Measurements from ENCODE around the gene GPBAR1. TPM values are rescaled to one million over a fixed set of nuclear protein-coding genes. Genes with fewer than 3 reads are reported as not detected.

The GPBAR1 gene
- total RNA-seq, 1 experiment from 2014 or later: 0.20 TPM

DNA sequence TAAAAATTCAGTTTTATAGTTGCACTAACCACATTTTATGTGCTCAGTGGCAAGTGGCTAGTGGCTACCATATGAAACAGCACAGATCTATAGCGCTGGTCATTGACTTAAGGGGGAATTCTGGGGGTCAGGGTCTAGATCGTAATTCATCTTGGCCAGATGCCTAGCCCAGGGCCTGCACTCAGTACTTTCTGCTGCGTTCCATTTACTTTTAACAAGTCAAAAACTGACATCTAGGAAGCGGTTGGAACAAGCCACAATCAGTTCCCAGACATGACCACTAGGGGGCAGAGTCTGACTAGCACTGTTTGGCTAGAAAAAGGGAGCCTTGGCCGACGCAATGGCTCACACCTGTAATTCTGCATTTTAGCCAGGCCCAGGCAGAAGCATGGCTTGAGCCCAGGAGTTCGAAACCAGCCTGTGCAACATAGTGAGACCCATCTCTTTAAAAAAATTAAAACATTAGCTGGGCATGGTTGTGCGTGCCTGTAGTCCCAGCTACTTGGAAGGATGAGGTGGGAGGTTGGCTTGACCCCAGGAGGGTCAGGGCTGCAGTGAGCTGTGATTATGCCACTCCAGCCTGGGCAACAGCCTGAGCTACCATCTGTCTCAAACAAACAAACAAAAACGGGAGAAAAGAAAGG is 40.5 kb downstream of the GPBAR1 start (continued):
- no peak for TF ChIP-seq AFF4 (CRISPR knock-in tag; IDR thresholded peaks at IDR 0.05; ENCODE audit: borderline replicate concordance)
- TF ChIP-seq NFYB (CRISPR knock-in tag; conservative IDR thresholded peaks at IDR 0.05; ENCODE audit: low read depth): no peak
- TF ChIP-seq, protein P1, sequence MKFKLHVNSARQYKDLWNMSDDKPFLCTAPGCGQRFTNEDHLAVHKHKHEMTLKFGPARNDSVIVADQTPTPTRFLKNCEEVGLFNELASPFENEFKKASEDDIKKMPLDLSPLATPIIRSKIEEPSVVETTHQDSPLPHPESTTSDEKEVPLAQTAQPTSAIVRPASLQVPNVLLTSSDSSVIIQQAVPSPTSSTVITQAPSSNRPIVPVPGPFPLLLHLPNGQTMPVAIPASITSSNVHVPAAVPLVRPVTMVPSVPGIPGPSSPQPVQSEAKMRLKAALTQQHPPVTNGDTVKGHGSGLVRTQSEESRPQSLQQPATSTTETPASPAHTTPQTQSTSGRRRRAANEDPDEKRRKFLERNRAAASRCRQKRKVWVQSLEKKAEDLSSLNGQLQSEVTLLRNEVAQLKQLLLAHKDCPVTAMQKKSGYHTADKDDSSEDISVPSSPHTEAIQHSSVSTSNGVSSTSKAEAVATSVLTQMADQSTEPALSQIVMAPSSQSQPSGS (CRISPR knock-in tag; IDR thresholded peaks at IDR 0.05; ENCODE audit: borderline replicate concordance, low read depth): no peak
- 0 out of 2 replicates have a peak, but pooled peaks have one; percentile 54 for TF ChIP-seq ZNF232 (CRISPR knock-in tag; IDR thresholded peaks at IDR 0.05)

GRCh38 chr2:218305383-218305782 is 44.6 kb downstream of the GPBAR1 start:
- TF ChIP-seq, protein P1 (CRISPR knock-in tag; IDR thresholded peaks at IDR 0.05; ENCODE audit: borderline replicate concordance, low read depth): no peak
- no peak for TF ChIP-seq RORB (CRISPR knock-in tag; IDR thresholded peaks at IDR 0.05)
- no peak for TF ChIP-seq ZNF416 (CRISPR knock-in tag; IDR thresholded peaks at IDR 0.05)
- H3K4me3 Mint-ChIP-seq: no peak overlapping the region
- no peaks in the 10 kb centered on the region for H3K27me3 Mint-ChIP-seq (ENCODE audit: low read depth)
- peaks cover 3% of the 10 kb centered on the region for H3K9me3 Mint-ChIP-seq
- ChIA-PET CTCF (interaction anchor here (1.7 kb wide), 1 partner anchor 51 kb away, joined by 12 read pairs; the partner anchor contains the start of gene CATIP), POLR2A (no interaction called here)
- ATAC-seq (no peak), DNase-seq (ENCODE audit: low spot score) (no peak)
- no peaks in the 10 kb centered on the region for H3K4me1 Mint-ChIP-seq
- H3K27ac Mint-ChIP-seq: no peak overlapping the region
- H3K36me3 Mint-ChIP-seq: no peaks in the 10 kb centered on the region

- no peak for ATAC-seq
- Mint-ChIP-seq H3K4me1 (no peaks in the 10 kb centered on the region), H3K27ac (no peak overlapping the region), H3K9me3 (peaks cover 3% of the 10 kb centered on the region), H3K27me3 (ENCODE audit: low read depth) (no peaks in the 10 kb centered on the region), H3K36me3 (no peaks in the 10 kb centered on the region), H3K4me3 (no peak overlapping the region)
- TF ChIP-seq GABPB1 (CRISPR knock-in tag; IDR thresholded peaks at IDR 0.05) (peak; percentile 87), ATF1 (CRISPR knock-in tag; IDR thresholded peaks at IDR 0.05) (no peak)
- no peak for DNase-seq (ENCODE audit: low spot score)
- ChIA-PET CTCF (interaction anchor here (1.9 to 2.6 kb wide), 2 partner anchors 50 to 90 kb away, joined by 8 to 9 read pairs; partner anchors contain the start of gene CATIP), POLR2A (no interaction called here)
Observed at GRCh38 chr2:218306184-218306920, 45.5 kb downstream of the GPBAR1 start.

DNA sequence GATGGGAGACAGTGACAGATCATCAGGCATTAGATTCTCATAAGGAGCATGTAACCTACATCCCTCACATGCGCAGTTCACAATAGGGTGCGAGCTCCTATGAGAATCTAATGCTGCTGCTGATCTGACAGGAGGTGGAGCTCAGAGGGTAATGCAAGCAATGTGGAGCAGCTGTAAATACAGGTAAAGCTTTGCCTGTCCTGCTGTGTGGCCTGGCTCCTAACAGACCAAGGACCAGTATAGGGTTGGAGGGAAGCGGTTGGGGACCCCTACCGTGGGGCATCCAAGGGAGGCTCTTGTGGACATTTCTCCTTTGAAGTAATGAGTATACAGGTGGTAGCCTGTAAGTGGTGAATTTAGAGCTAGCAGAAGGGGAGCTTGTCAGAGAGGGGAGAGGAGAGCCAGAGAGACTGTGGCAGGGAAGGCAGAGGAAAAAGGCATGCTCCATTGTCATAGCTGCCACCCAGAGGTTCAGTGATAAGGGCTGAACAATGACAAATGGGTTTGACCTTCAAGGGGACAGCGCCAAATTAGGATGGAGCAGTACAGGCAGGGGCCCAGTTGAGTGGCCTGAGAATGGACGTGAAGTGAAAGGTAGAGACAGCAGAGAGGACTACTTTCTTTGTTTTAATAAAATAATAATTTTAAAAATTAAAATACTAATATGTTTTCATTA is 46.7 kb downstream of the GPBAR1 start:
- ChIA-PET POLR2A (interaction anchor here (0.7 kb wide), 2 partner anchors 9 to 80 kb away, joined by 3 read pairs; no protein-coding TSS in a partner anchor), CTCF (interaction anchor here (1.6 to 2.6 kb wide), 3 partner anchors 49 to 88 kb away, joined by 5 to 9 read pairs (median 8); partner anchors contain the start of gene CATIP)
- Mint-ChIP-seq H3K9me3 (peaks cover 3% of the 10 kb centered on the region), H3K27me3 (ENCODE audit: low read depth) (no peaks in the 10 kb centered on the region), H3K4me3 (no peak overlapping the region), H3K36me3 (no peaks in the 10 kb centered on the region), H3K27ac (no peak overlapping the region; the same call in 1 of the 2 replicates), H3K4me1 (no peaks in the 10 kb centered on the region)
- no peak for DNase-seq (ENCODE audit: low spot score)
- no peak for ATAC-seq
- TF ChIP-seq ETV6 (CRISPR knock-in tag; IDR thresholded peaks at IDR 0.05) (no peak), AR (CRISPR knock-in tag; IDR thresholded peaks at IDR 0.05) (no peak), RORB (CRISPR knock-in tag; IDR thresholded peaks at IDR 0.05) (no peak), ELF4 (CRISPR knock-in tag; IDR thresholded peaks at IDR 0.05; ENCODE audit: low read depth) (no peak)
- TF ChIP-seq, protein P2, sequence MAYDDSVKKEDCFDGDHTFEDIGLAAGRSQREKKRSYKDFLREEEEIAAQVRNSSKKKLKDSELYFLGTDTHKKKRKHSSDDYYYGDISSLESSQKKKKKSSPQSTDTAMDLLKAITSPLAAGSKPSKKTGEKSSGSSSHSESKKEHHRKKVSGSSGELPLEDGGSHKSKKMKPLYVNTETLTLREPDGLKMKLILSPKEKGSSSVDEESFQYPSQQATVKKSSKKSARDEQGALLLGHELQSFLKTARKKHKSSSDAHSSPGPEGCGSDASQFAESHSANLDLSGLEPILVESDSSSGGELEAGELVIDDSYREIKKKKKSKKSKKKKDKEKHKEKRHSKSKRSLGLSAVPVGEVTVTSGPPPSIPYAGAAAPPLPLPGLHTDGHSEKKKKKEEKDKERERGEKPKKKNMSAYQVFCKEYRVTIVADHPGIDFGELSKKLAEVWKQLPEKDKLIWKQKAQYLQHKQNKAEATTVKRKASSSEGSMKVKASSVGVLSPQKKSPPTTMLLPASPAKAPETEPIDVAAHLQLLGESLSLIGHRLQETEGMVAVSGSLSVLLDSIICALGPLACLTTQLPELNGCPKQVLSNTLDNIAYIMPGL (CRISPR knock-in tag; IDR thresholded peaks at IDR 0.05): no peak
